Measurements from ENCODE around the gene KREMEN1. TPM values are rescaled to one million over a fixed set of nuclear protein-coding genes. Genes with fewer than 3 reads are reported as not detected.

Gene KREMEN1
- total and polyA plus RNA-seq, 2 experiments from 2014 or later: 1.8 to 3.8 TPM

- TF ChIP-seq REST (IDR thresholded peaks at IDR 0.05; ENCODE audit: unreplicated experiment) (no peak), ZNF114 (CRISPR knock-in tag; IDR thresholded peaks at IDR 0.05) (no peak), JUNB (IDR thresholded peaks at IDR 0.05; ENCODE audit: unreplicated experiment) (no peak), CTCF (conservative IDR thresholded peaks at IDR 0.05; ENCODE audit: low read depth in 2 of 2) (no peak), EZH2phosphoT487 (IDR thresholded peaks at IDR 0.05; ENCODE audit: unreplicated experiment) (no peak), POLR2AphosphoS5 (IDR thresholded peaks at IDR 0.05; ENCODE audit: low read depth) (no peak), CREB1 (CRISPR knock-in tag; IDR thresholded peaks at IDR 0.05; ENCODE audit: low read depth) (no peak), ZNF331 (CRISPR knock-in tag; IDR thresholded peaks at IDR 0.05; ENCODE audit: low read depth) (no peak), STAT1 (IDR thresholded peaks at IDR 0.05; ENCODE audit: unreplicated experiment) (no peak), EZH2 (IDR thresholded peaks at IDR 0.05; ENCODE audit: low read depth, unreplicated experiment) (no peak)
These were observed 32.6 kb downstream of the KREMEN1 start (continued) for GRCh38 chr22:29105468-29105867.

GRCh38 chr22:29106839-29107238, 34.0 kb downstream of the KREMEN1 start:
- Mint-ChIP-seq H3K27me3 (ENCODE audit: insufficient read depth, low read depth, poor library complexity) (peaks cover 4% of the 10 kb centered on the region), H3K4me3 (no peak overlapping the region), H3K4me1 (peaks cover 18% of the 10 kb centered on the region), H3K36me3 (ENCODE audit: low read depth) (no peaks in the 10 kb centered on the region; the same call in 2 of the 3 replicates), H3K27ac (no peak overlapping the region), H3K9me3 (no peaks in the 10 kb centered on the region)
- Histone ChIP-seq H3F3A (replicated peaks; ENCODE audit: low read depth) (no peaks in the 10 kb centered on the region), H3K4me2 (no peak overlapping the region), H3K4me1 (ENCODE audit: insufficient read depth) (no peaks in the 10 kb centered on the region; the same call in none of the 2 replicates), H3K27ac (ENCODE audit: low read depth) (no peak overlapping the region), H3K27me3 (ENCODE audit: insufficient read depth) (no peaks in the 10 kb centered on the region), H3K36me3 (ENCODE audit: insufficient read depth) (no peaks in the 10 kb centered on the region), H4K20me1 (replicated peaks; ENCODE audit: insufficient read depth) (no peaks in the 10 kb centered on the region), H3K79me2 (replicated peaks; ENCODE audit: insufficient read depth) (no peaks in the 10 kb centered on the region), H2AFZ (no peak overlapping the region), H3K9me2 (ENCODE audit: insufficient read depth) (no peaks in the 10 kb centered on the region), H3K4me3 (no peak overlapping the region)
- no peak for DNase-seq (ENCODE audit: low spot score)
- peak; percentile 81 for ATAC-seq
- TF ChIP-seq REST (IDR thresholded peaks at IDR 0.05; ENCODE audit: unreplicated experiment) (no peak), POLR2AphosphoS5 (IDR thresholded peaks at IDR 0.05; ENCODE audit: low read depth) (no peak), STAT1 (IDR thresholded peaks at IDR 0.05; ENCODE audit: unreplicated experiment) (no peak)
